OCI-LY1 (cell line): ENCODE data around the gene PDIA2.

Experiments
- H2AFZ ChIP-seq: fragments of 200-600 bp; sonication (generic), shearing (Covaris generic); 2 replicates; pipeline ENCODE4 v1.6.0; 2014; ENCODE audit warnings: antibody characterized with exemption, mild to moderate bottlenecking, low read length
- H3F3A ChIP-seq: fragments of 200-600 bp; sonication (generic), shearing (Covaris generic); 2 replicates; pipeline ENCODE4 v1.6.0; 2014; ENCODE audit warnings: mild to moderate bottlenecking, antibody characterized with exemption, low read length, moderate library complexity; ENCODE audit not compliant: insufficient read depth
- H3K27ac ChIP-seq: fragments of 200-600 bp; sonication (generic); 2 replicates; pipeline ENCODE4 v1.5.1; 2014; ENCODE audit warnings: low read length, mixed run types, mild to moderate bottlenecking, low read depth; ENCODE audit not compliant: poor library complexity, severe bottlenecking
- H3K27me3 ChIP-seq: fragments of 200-600 bp; sonication (generic); 2 replicates; pipeline ENCODE4 v1.6.0; 2014; ENCODE audit warnings: antibody characterized with exemption, mild to moderate bottlenecking, low read length, moderate library complexity; ENCODE audit not compliant: insufficient read depth
- H3K36me3 ChIP-seq: fragments of 200-600 bp; sonication (generic); 2 replicates; pipeline ENCODE4 v1.6.1; 2014; ENCODE audit warnings: mild to moderate bottlenecking, antibody characterized with exemption, low read length, moderate library complexity, mixed read lengths; ENCODE audit not compliant: insufficient read depth
- H3K4me1 ChIP-seq: fragments of 200-600 bp; sonication (generic); 2 replicates; pipeline ENCODE4 v1.5.1; 2014; ENCODE audit warnings: mild to moderate bottlenecking, low read length, moderate library complexity; ENCODE audit not compliant: insufficient read depth, severe bottlenecking
- H3K4me2 ChIP-seq: fragments of 200-600 bp; sonication (generic), shearing (Covaris generic); 2 replicates; pipeline ENCODE4 v1.6.1; 2014; ENCODE audit warnings: low read length
- H3K4me3 ChIP-seq: fragments of 200-600 bp; sonication (generic); 2 replicates; pipeline ENCODE4 v1.5.1; 2014; ENCODE audit warnings: low read length, low read depth, mild to moderate bottlenecking, mixed read lengths; ENCODE audit not compliant: poor library complexity, severe bottlenecking
- H3K79me2 ChIP-seq: fragments of 200-600 bp; shearing (Covaris generic); 2 replicates; pipeline ENCODE4 v1.6.1; 2016; ENCODE audit warnings: mixed run types, low read length, mixed read lengths; ENCODE audit not compliant: insufficient read depth
- H3K9ac ChIP-seq: fragments of 200-600 bp; sonication (generic), shearing (Covaris generic); 2 replicates; pipeline ENCODE4 v1.6.1; 2014; ENCODE audit warnings: mild to moderate bottlenecking, low read length, mixed read lengths
- H3K9me2 ChIP-seq: fragments of 200-600 bp; sonication (generic), shearing (Covaris generic); 2 replicates; pipeline ENCODE4 v1.6.1; 2014; ENCODE audit warnings: low read depth, mild to moderate bottlenecking, low read length, mixed read lengths
- H3K9me3 ChIP-seq: fragments of 200-600 bp; shearing (Covaris generic); 2 replicates; pipeline ENCODE4 v1.6.1; 2014; ENCODE audit warnings: low read length, mixed read lengths
- H4K20me1 ChIP-seq: fragments of 200-600 bp; sonication (generic), shearing (Covaris generic); 2 replicates; pipeline ENCODE4 v1.6.0; 2016; ENCODE audit warnings: mild to moderate bottlenecking, low read length; ENCODE audit not compliant: insufficient read depth
- CTCF ChIP-seq: fragments of 200-600 bp; sonication (generic), shearing (Covaris generic); IDR thresholded peaks from 2 replicates; pipeline ENCODE4 v1.5.1; 2017; ENCODE audit warnings: mild to moderate bottlenecking, antibody characterized with exemption, low read length, moderate library complexity, mixed read lengths
- EZH2 ChIP-seq: fragments of 200-600 bp; sonication (generic), shearing (Covaris generic); IDR thresholded peaks from 2 replicates; pipeline ENCODE4 v1.8.0; 2017; ENCODE audit warnings: borderline replicate concordance, mixed run types, mild to moderate bottlenecking, antibody characterized with exemption, low read length, moderate library complexity, mixed read lengths

The PDIA2 gene

DNA sequence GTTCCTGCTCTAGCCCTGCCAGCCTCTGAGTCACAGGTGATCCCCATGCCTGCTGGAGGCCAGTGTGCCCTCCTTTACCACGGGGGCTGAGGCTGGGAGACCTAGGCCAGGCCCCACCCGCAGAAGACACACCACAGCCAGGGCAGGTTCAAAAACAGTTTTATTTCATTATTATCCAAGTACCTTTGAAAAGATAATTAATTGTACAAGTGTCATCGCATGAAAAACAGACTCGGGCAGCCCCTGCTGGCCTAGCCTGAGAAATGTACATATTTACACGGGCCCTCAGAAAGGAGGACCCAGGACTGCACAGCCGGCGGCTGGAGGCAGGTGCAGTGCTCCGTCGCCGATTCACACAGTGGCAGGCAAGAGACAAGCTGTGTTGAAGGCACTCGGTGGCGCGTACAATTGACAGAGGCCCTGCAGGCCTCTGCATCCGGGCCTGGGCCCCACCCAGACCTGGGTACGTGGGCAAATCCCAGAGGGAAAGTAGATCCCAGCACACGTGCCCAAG, 4.4 kb downstream of the PDIA2 start:
- no peak overlapping the region for H3K9ac ChIP-seq
- H3F3A ChIP-seq = no peaks in the 10 kb centered on the region
- H3K27ac ChIP-seq = no peak overlapping the region
- H3K4me2 ChIP-seq = no peak overlapping the region
- no peaks in the 10 kb centered on the region for H3K79me2 ChIP-seq
- H3K4me1 ChIP-seq = peaks cover 8% of the 10 kb centered on the region
- H3K4me3 ChIP-seq = no peak overlapping the region
- no peaks in the 10 kb centered on the region for H3K9me2 ChIP-seq
- H4K20me1 ChIP-seq = no peaks in the 10 kb centered on the region
- H3K36me3 ChIP-seq = peaks cover 4% of the 10 kb centered on the region; the same call in 1 of the 2 replicates
- TF ChIP-seq EZH2 (no peak), CTCF (peak; percentile 68)
- H3K9me3 ChIP-seq = no peaks in the 10 kb centered on the region
- H3K27me3 ChIP-seq = no peaks in the 10 kb centered on the region
- H2AFZ ChIP-seq = no peak overlapping the region

- no peak overlapping the region for H2AFZ ChIP-seq
- H3K4me1 ChIP-seq = peaks cover 8% of the 10 kb centered on the region
- no peak overlapping the region for H3K27ac ChIP-seq
- no peaks in the 10 kb centered on the region for H3K79me2 ChIP-seq
- H3K36me3 ChIP-seq = peaks cover 4% of the 10 kb centered on the region; the same call in 1 of the 2 replicates
- H3K27me3 ChIP-seq = no peaks in the 10 kb centered on the region
- no peaks in the 10 kb centered on the region for H3K9me2 ChIP-seq
- H3K9ac ChIP-seq = no peak overlapping the region
- H3K4me2 ChIP-seq = no peak overlapping the region
- H4K20me1 ChIP-seq = no peaks in the 10 kb centered on the region
- H3F3A ChIP-seq = no peaks in the 10 kb centered on the region
- TF ChIP-seq CTCF (no peak), EZH2 (no peak)
- H3K4me3 ChIP-seq = no peak overlapping the region
- H3K9me3 ChIP-seq = no peaks in the 10 kb centered on the region
Measured at GRCh38 chr16:287981-288920, 5.3 kb downstream of the PDIA2 start.

GRCh38 chr16:289395-289997, 6.5 kb downstream of the PDIA2 start:
- no peak overlapping the region for H3K4me2 ChIP-seq
- H2AFZ ChIP-seq = no peak overlapping the region
- H3K27me3 ChIP-seq = no peaks in the 10 kb centered on the region
- no peak overlapping the region for H3K9ac ChIP-seq
- H3K9me2 ChIP-seq = no peaks in the 10 kb centered on the region
- TF ChIP-seq EZH2 = no peak
- no peak for TF ChIP-seq CTCF
- no peak overlapping the region for H3K27ac ChIP-seq
- H3K4me3 ChIP-seq = no peak overlapping the region
- H3K79me2 ChIP-seq = no peaks in the 10 kb centered on the region
- H4K20me1 ChIP-seq = no peaks in the 10 kb centered on the region
- H3K4me1 ChIP-seq = peaks cover 8% of the 10 kb centered on the region
- H3K36me3 ChIP-seq = peaks cover 4% of the 10 kb centered on the region; the same call in 1 of the 2 replicates
- H3K9me3 ChIP-seq = no peaks in the 10 kb centered on the region
- H3F3A ChIP-seq = no peaks in the 10 kb centered on the region
